HepG2 (cell line): ENCODE results near the gene CD7. TPM values are rescaled to one million over a fixed set of nuclear protein-coding genes. Genes with fewer than 3 reads are reported as not detected.

Experiments
- AKAP8 ChIP-seq: sonication (generic); formaldehyde crosslinking; IDR thresholded peaks from 2 replicates; pipeline ENCODE4 v1.5.1; 2020; ENCODE audit warnings: mild to moderate bottlenecking, missing genetic modification reagents
- ARHGAP35 ChIP-seq: sonication (generic); formaldehyde crosslinking; IDR thresholded peaks from 2 replicates; pipeline ENCODE4 v1.9.0; 2022; ENCODE audit warnings: mild to moderate bottlenecking, inconsistent platforms, moderate library complexity, missing genetic modification reagents, borderline replicate concordance
- CBX1 ChIP-seq: IDR thresholded peaks from one replicate; pipeline ENCODE4 v1.6.1; 2016; ENCODE audit warnings: antibody characterized with exemption, low read depth
- GFI1 ChIP-seq: sonication (generic); formaldehyde crosslinking; IDR thresholded peaks from 2 replicates; pipeline ENCODE4 v1.5.0; 2020; ENCODE audit warnings: missing genetic modification reagents, mild to moderate bottlenecking, borderline replicate concordance
- MNT ChIP-seq: fragments of 450-650 bp; IDR thresholded peaks from 2 replicates; pipeline ENCODE4 v1.6.1; 2016
- NKX3-1 ChIP-seq: sonication (generic); formaldehyde crosslinking; IDR thresholded peaks from 2 replicates; pipeline ENCODE4 v1.5.0; 2020; ENCODE audit warnings: missing genetic modification reagents
- RBM39 ChIP-seq: fragments of 200-400 bp; formaldehyde crosslinking; IDR thresholded peaks from one replicate; pipeline ENCODE4 v1.6.1; 2018; ENCODE audit warnings: antibody characterized with exemption, mild to moderate bottlenecking, low read depth, low read length; ENCODE audit not compliant: poor library complexity, severe bottlenecking
- SALL2 ChIP-seq: sonication (generic); formaldehyde crosslinking; IDR thresholded peaks from 2 replicates; pipeline ENCODE4 v1.8.1; 2023; ENCODE audit warnings: mild to moderate bottlenecking, missing genetic modification reagents, inconsistent platforms
- SATB2 ChIP-seq: sonication (generic); formaldehyde crosslinking; IDR thresholded peaks from 2 replicates; pipeline ENCODE4 v1.5.0; 2020; ENCODE audit warnings: missing genetic modification reagents
- SOX13 ChIP-seq, 3 experiments: fragments of 450-650 bp in 1 of 3; sonication (generic) in 1 of 3; formaldehyde crosslinking in 1 of 3; IDR thresholded peaks in 2 of 3; conservative IDR thresholded peaks in 1 of 3; 2 replicates each; pipeline versions ENCODE4 v1.5.0 to v1.6.1; 2016 to 2020; ENCODE audit warnings: antibody characterized with exemption in 1 of 3, mild to moderate bottlenecking in 1 of 3, missing compliant biosample characterization in 1 of 3, missing genetic modification reagents in 1 of 3, moderate library complexity in 1 of 3
- STAG1 ChIP-seq: sonication (generic); formaldehyde crosslinking; IDR thresholded peaks from 2 replicates; pipeline ENCODE4 v1.4.0; 2020; ENCODE audit warnings: missing genetic modification reagents
- TBX2 ChIP-seq: sonication (generic); formaldehyde crosslinking; IDR thresholded peaks from 2 replicates; pipeline ENCODE4 v1.5.0; 2020; ENCODE audit warnings: missing genetic modification reagents, mild to moderate bottlenecking, borderline replicate concordance
- ZC3H13 ChIP-seq: sonication (generic); formaldehyde crosslinking; IDR thresholded peaks from 2 replicates; pipeline ENCODE4 v1.8.1; 2023; ENCODE audit warnings: mild to moderate bottlenecking, missing genetic modification reagents, moderate library complexity
- ZNF224 ChIP-seq: sonication (generic); formaldehyde crosslinking; IDR thresholded peaks from 2 replicates; pipeline ENCODE4 v1.5.0; 2020; ENCODE audit warnings: mild to moderate bottlenecking, missing genetic modification reagents
- ZNF263 ChIP-seq: sonication (generic); formaldehyde crosslinking; IDR thresholded peaks from 2 replicates; pipeline ENCODE4 v1.4.0; 2020; ENCODE audit warnings: missing genetic modification reagents
- ZNF430 ChIP-seq: sonication (generic); formaldehyde crosslinking; IDR thresholded peaks from 2 replicates; pipeline ENCODE4 v1.9.0; 2021; ENCODE audit warnings: mild to moderate bottlenecking, missing genetic modification reagents
- ZNF496 ChIP-seq: sonication (generic); formaldehyde crosslinking; IDR thresholded peaks from 2 replicates; pipeline ENCODE4 v1.8.1; 2023; ENCODE audit warnings: mild to moderate bottlenecking, moderate library complexity, missing genetic modification reagents; ENCODE audit not compliant: insufficient replicate concordance
- ZNF510 ChIP-seq: sonication (generic); formaldehyde crosslinking; IDR thresholded peaks from 2 replicates; pipeline ENCODE4 v1.4.0; 2020; ENCODE audit warnings: low read depth, mild to moderate bottlenecking, missing genetic modification reagents
- ZNF605 ChIP-seq: sonication (generic); formaldehyde crosslinking; IDR thresholded peaks from 2 replicates; pipeline ENCODE4 v1.8.0; 2022; ENCODE audit warnings: mild to moderate bottlenecking, missing genetic modification reagents
- ZSCAN9 ChIP-seq: IDR thresholded peaks from 2 replicates; pipeline ENCODE4 v1.6.1; 2016; ENCODE audit warnings: borderline replicate concordance
- polyA plus RNA-seq, 8 experiments: library from polyadenylated mRNA; depleted of rRNA in 3 of 8; stranded (reverse) in 7 of 8; unstranded in 1 of 8; fragments of >200 nt; fragmentation: Illumina TruSeq in 4 of 8; extraction: Trizol in 4 of 8; gene quantifications; 2 replicates each; pipeline versions ENCODE4 v1.2.1 to v1.2.3, GENCODE V29; 2011 to 2016; ENCODE audit warnings: low read depth in 4 of 8, missing spikeins in 1 of 8, mixed read lengths in 1 of 8; ENCODE audit not compliant: insufficient read depth in 1 of 8
- total RNA-seq, 5 experiments: library from RNA; depleted of rRNA; stranded (reverse); fragments of >200 nt; fragmentation: Illumina TruSeq; extraction: Trizol; gene quantifications; 2 replicates each; pipeline ENCODE4 v1.2.3, GENCODE V29; 2016; ENCODE audit warnings: low read depth in 1 of 5
- TF ChIP-seq, protein P1 (sequence below): sonication (generic); formaldehyde crosslinking; IDR thresholded peaks from 2 replicates; pipeline ENCODE4 v1.4.0; 2020; ENCODE audit warnings: missing genetic modification reagents, mild to moderate bottlenecking, borderline replicate concordance
- TF ChIP-seq, protein P2 (sequence below), 2 experiments: IDR thresholded peaks; 2 replicates each; pipeline ENCODE4 v1.6.1; 2011 to 2012; ENCODE audit warnings: low read length in 2 of 2, borderline replicate concordance in 1 of 2, low read depth in 1 of 2, mild to moderate bottlenecking in 1 of 2, moderate library complexity in 1 of 2

CD7 gene
- total and polyA plus RNA-seq, 2 of the 13 experiments (the other 11 are each of a cell fraction or from before 2014, with no cell fraction given): 67.6 to 76.4 TPM

GRCh38 chr17:82298538-82299421 is 18.6 kb downstream of the CD7 start (continued):
- TF ChIP-seq ZNF430 (CRISPR knock-in tag) (0 out of 2 replicates have a peak, but pooled peaks have one; percentile 5), AKAP8 (CRISPR knock-in tag) (no peak; the same call in 1 of the 2 replicates), ZNF263 (CRISPR knock-in tag) (0 out of 2 replicates have a peak, but pooled peaks have one; percentile 14), ZSCAN9 (0 out of 2 replicates have a peak, but pooled peaks have one; percentile 6), SOX13 (IDR thresholded peaks at IDR 0.05) (no peak), SOX13 (CRISPR knock-in tag; conservative IDR thresholded peaks at IDR 0.05 in 1 of 2, IDR thresholded peaks at IDR 0.05 in 1 of 2) (no peak), ZNF510 (CRISPR knock-in tag) (no peak), ARHGAP35 (0 out of 2 replicates have a peak, but pooled peaks have one; percentile 17), ZC3H13 (CRISPR knock-in tag) (no peak), ZNF224 (CRISPR knock-in tag) (no peak), ZNF496 (no peak), RBM39 (no peak), CBX1 (no peak), GFI1 (CRISPR knock-in tag) (no peak), NKX3-1 (CRISPR knock-in tag) (0 out of 2 replicates have a peak, but pooled peaks have one; percentile 16), SATB2 (CRISPR knock-in tag) (no peak), TBX2 (no peak), SALL2 (CRISPR knock-in tag) (no peak), ZNF605 (peak; percentile 5; the same call in 1 of the 2 replicates), STAG1 (CRISPR knock-in tag) (no peak), MNT (no peak)
- TF ChIP-seq, protein P1, sequence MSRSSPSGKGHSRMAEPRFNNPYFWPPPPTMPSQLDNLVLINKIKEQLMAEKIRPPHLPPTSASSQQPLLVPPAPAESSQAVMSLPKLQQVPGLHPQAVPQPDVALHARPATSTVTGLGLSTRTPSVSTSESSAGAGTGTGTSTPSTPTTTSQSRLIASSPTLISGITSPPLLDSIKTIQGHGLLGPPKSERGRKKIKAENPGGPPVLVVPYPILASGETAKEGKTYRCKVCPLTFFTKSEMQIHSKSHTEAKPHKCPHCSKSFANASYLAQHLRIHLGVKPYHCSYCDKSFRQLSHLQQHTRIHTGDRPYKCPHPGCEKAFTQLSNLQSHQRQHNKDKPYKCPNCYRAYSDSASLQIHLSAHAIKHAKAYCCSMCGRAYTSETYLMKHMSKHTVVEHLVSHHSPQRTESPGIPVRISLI (CRISPR knock-in tag): no peak
- TF ChIP-seq, protein P2, sequence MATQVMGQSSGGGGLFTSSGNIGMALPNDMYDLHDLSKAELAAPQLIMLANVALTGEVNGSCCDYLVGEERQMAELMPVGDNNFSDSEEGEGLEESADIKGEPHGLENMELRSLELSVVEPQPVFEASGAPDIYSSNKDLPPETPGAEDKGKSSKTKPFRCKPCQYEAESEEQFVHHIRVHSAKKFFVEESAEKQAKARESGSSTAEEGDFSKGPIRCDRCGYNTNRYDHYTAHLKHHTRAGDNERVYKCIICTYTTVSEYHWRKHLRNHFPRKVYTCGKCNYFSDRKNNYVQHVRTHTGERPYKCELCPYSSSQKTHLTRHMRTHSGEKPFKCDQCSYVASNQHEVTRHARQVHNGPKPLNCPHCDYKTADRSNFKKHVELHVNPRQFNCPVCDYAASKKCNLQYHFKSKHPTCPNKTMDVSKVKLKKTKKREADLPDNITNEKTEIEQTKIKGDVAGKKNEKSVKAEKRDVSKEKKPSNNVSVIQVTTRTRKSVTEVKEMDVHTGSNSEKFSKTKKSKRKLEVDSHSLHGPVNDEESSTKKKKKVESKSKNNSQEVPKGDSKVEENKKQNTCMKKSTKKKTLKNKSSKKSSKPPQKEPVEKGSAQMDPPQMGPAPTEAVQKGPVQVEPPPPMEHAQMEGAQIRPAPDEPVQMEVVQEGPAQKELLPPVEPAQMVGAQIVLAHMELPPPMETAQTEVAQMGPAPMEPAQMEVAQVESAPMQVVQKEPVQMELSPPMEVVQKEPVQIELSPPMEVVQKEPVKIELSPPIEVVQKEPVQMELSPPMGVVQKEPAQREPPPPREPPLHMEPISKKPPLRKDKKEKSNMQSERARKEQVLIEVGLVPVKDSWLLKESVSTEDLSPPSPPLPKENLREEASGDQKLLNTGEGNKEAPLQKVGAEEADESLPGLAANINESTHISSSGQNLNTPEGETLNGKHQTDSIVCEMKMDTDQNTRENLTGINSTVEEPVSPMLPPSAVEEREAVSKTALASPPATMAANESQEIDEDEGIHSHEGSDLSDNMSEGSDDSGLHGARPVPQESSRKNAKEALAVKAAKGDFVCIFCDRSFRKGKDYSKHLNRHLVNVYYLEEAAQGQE (IDR thresholded peaks at IDR 0.05; ENCODE audit: borderline replicate concordance in 1 of 2, low read depth in 1 of 2, low read length in 2 of 2): no peak
